ENCODE results near the gene MYBBP1A. TPM values are rescaled to one million over a fixed set of nuclear protein-coding genes. Genes with fewer than 3 reads are reported as not detected.

MYBBP1A gene
- total and polyA plus RNA-seq, 2 of the 8 experiments (the other 6 are each of a cell fraction or from before 2014, with no cell fraction given): 46.8 to 151 TPM

DNA sequence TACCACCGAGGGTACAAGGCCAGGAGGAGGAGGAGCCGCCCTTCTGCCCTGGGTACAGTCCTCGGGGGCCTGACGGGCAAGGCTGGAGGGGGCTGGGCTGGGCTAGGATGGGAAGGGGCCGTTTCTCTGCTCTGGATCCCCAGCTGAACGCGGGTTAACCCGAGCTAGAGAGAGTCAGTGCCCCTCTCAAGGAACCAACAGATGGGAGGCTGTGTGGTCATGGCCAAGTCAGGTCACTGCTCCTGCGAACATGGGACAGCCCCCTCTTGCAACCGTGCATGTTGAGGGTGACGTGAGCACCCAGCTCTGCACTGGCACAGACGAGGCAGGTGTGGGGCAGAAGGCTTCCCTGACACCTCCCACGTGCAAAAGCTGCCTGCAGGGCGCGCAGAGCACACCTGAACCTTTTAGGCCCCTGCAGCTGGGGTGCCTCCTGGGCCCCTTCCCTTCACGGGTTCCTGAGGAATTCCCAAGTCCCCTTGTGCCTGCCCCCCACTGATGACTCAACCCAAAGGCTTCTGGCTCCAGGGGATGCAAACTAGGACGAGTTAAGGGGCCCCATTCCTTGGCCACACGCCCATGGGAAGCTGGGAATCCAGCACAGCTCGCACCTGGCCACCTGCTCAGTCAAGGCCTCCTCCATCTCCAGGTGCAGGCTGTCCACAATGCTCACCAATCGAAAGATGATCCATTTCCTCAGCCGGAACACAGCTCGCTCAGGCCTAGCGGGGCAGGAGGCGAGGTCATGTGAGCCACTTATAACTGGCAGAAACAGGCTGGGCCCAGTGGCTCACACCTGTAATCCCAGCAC is 6.3 kb downstream of the MYBBP1A start:
- Histone ChIP-seq H4K8ac (ENCODE audit: extremely low read depth, insufficient read depth, low read length) (0 out of 2 replicates have a peak overlapping the region, but pooled peaks have one; percentile 71), H3K4ac (replicated peaks; ENCODE audit: insufficient read length, low read depth, low read length) (no peak overlapping the region), H3K27ac (ENCODE audit: low read depth, low read length) (no peak overlapping the region), H4K5ac (ENCODE audit: insufficient read length, low read depth, low read length) (no peak overlapping the region), H3K56ac (replicated peaks; ENCODE audit: insufficient read length, low read depth, low read length) (no peak overlapping the region), H2BK12ac (ENCODE audit: low read depth, low read length) (no peak overlapping the region), H4K20me1 (replicated peaks in 1 of 2; ENCODE audit: control insufficient read depth in 1 of 2, insufficient read depth in 2 of 2, low read length in 2 of 2) (peaks cover 9 to 22% of the 10 kb centered on the region in 2 experiments), H3K36me3 (ENCODE audit: control insufficient read depth in 2 of 4, insufficient read depth in 4 of 4, low read length in 3 of 4) (peaks cover 56 to 86% (median 76%) of the 10 kb centered on the region in 4 experiments), H3K4me3 (ENCODE audit: extremely low read depth in 1 of 4, insufficient read depth in 2 of 4, low read depth in 3 of 4, low read length in 4 of 4) (no peak overlapping the region), H2BK5ac (ENCODE audit: low read depth, low read length) (no peak overlapping the region; the same call in 1 of the 2 replicates), H3K4me2 (ENCODE audit: insufficient read depth in 1 of 2, low read depth in 2 of 2, low read length in 2 of 2) (no peak overlapping the region), H3K18ac (ENCODE audit: extremely low read depth, low read length) (no peak overlapping the region), H2BK120ac (replicated peaks; ENCODE audit: low read depth, low read length) (no peak overlapping the region), H3K79me2 (ENCODE audit: control insufficient read depth in 1 of 2, insufficient read depth in 2 of 2, low read length in 2 of 2) (peaks cover 0 to 9% of the 10 kb centered on the region in 2 experiments; a peak in 2 of 4 replicates), H3K4me1 (replicated peaks in 1 of 4; ENCODE audit: control insufficient read depth in 3 of 4, insufficient read depth in 4 of 4, low read length in 3 of 4) (peaks cover 0 to 3% (median under 1%) of the 10 kb centered on the region in 4 experiments; a peak in 3 of 7 replicates), H4K91ac (replicated peaks; ENCODE audit: insufficient read length, low read length) (no peak overlapping the region), H3K14ac (ENCODE audit: insufficient read length) (no peak overlapping the region), H2BK20ac (ENCODE audit: low read length) (no peak overlapping the region), H2BK15ac (ENCODE audit: low read length) (no peak overlapping the region), H3K9ac (replicated peaks in 1 of 4; ENCODE audit: extremely low read depth in 1 of 4, low read depth in 3 of 4, low read length in 3 of 4) (no peak overlapping the region), H3K23me2 (ENCODE audit: low read depth, low read length) (no peaks in the 10 kb centered on the region; the same call in 1 of the 2 replicates), H3K23ac (ENCODE audit: insufficient read length) (no peak overlapping the region), H3K27me3 (replicated peaks in 1 of 4; ENCODE audit: control insufficient read depth in 3 of 4, extremely low read depth in 1 of 4, insufficient read depth in 3 of 4, low read length in 3 of 4) (no peaks in the 10 kb centered on the region), H2AK5ac (ENCODE audit: low read depth, low read length) (no peak overlapping the region), H3K9me3 (ENCODE audit: insufficient read depth in 2 of 2, low read depth in 1 of 2, low read length in 1 of 2) (no peaks in the 10 kb centered on the region), H3K79me1 (ENCODE audit: low read depth, low read length) (peaks cover 5% of the 10 kb centered on the region), H2AFZ (ENCODE audit: low read length) (no peak overlapping the region)
- DNase-seq (ENCODE audit: low read depth in 1 of 2, low spot score in 2 of 2) (no peak), FAIRE-seq (no peak)
- ChIA-PET POLR2A (ENCODE audit: partially characterized antibody) (interaction anchor here (0.6 to 32.8 kb wide), 4 partner anchors 8 to 191 kb away, joined by 3 to 546 read pairs (median 4); no protein-coding TSS in a partner anchor), CTCF (ENCODE audit: partially characterized antibody) (interaction anchor here (0.7 to 1.9 kb wide), 5 partner anchors 11 to 319 kb away, joined by 3 to 7 read pairs (median 4); no protein-coding TSS in a partner anchor)
- TF ChIP-seq TCF12 (IDR thresholded peaks at IDR 0.05; ENCODE audit: low read depth, low read length) (no peak), RAD21 (IDR thresholded peaks at IDR 0.05 in 1 of 2, conservative IDR thresholded peaks at IDR 0.05 in 1 of 2; ENCODE audit: low read depth in 2 of 2, low read length in 2 of 2) (no peak), NANOG (IDR thresholded peaks at IDR 0.05; ENCODE audit: insufficient read depth, low read depth, low read length, poor library complexity, severe bottlenecking) (no peak), BCL11A (IDR thresholded peaks at IDR 0.05; ENCODE audit: low read depth in 2 of 2, low read length in 2 of 2) (no peak)
- TF ChIP-seq, protein P1, sequence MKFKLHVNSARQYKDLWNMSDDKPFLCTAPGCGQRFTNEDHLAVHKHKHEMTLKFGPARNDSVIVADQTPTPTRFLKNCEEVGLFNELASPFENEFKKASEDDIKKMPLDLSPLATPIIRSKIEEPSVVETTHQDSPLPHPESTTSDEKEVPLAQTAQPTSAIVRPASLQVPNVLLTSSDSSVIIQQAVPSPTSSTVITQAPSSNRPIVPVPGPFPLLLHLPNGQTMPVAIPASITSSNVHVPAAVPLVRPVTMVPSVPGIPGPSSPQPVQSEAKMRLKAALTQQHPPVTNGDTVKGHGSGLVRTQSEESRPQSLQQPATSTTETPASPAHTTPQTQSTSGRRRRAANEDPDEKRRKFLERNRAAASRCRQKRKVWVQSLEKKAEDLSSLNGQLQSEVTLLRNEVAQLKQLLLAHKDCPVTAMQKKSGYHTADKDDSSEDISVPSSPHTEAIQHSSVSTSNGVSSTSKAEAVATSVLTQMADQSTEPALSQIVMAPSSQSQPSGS (IDR thresholded peaks at IDR 0.05; ENCODE audit: low read length): no peak
- WGBS, 2 experiments (ENCODE audit: extremely low coverage in 1 of 2, insufficient coverage in 1 of 2, insufficient read length in 1 of 2, insufficient replicate concordance in 2 of 2, low coverage in 1 of 2, low lambda C conversion rate in 2 of 2, missing lambda C conversion rate in 1 of 2): 91% methylated on average over 22 of the region's 24 CpGs; no CpG with 5 or more reads in 1 of the 2 experiments
